Cerebellar cortex (tissue), 1 donor: ENCODE results near the gene NTSR1.

Experiments
- DNase-seq: peaks from one replicate; pipeline ENCODE4 v3.0.0-alpha.2; 2015; ENCODE audit warnings: low spot score

NTSR1 gene

DNA sequence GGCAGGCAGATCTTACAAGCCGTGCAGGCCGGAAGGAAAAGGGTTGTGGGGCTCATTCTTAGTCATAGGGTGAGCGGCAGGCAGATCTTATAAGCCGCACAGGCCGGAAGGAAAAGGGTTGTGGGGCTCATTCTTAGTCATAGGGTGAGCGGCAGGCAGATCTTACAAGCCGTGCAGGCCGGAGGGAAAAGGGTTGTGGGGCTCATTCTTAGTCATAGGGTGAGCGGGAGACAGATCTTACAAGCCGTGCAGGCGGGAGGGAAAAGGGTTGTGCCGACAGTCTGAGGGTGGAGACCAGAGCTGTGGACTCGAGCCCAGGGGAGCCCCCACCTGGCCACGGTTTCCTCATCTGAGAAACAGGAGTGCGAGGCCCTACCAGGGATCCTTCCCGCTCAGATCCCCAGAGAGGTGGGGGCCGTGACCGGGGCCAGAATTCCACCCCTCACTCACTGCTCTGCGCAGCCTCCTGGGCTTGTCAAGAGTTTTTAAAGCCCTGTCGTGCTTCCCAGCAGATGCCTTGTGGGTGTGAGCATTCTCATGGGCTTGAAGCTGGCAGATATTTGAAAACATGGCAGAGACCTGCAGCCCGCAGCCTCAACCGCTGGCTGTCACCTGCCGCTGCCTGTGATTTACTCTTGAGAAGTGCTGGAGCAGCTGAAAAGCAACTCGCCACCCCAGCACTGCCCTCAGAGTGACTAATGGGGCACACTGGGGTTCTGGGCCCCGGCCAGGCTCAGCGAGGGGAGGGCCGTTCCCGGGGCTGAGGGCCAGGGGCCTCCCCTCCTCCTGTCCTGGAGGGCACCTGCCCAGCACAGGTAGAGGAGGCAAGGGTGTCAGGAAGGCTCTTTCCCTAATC is 31.9 kb downstream of the NTSR1 start:
- DNase-seq = no peak

DNA sequence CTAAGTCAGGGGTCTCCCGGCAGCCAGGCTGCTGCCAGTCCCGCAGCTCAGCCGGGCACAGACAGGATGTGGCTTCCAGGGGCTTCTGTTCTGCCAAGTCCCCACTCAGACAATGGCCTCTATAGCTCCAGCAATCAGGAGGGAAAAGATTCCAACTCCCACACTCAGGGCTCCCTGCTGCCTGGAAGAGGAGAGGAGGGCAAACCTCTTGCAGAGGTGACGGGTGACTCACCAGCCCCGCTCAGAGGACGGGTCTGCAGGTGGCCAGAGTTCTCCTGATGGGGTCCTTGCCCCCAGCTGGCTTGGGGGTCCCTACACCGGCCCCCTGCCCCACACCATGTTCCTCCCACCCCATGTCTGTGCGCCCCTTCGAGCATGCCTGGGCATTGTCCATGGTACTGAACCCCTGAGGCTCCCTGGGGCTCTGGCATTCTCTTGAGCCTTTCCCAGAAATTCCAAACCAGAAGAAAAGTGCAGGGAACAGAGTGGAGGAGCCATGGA is 32.6 kb downstream of the NTSR1 start:
- DNase-seq = no peak

DNA sequence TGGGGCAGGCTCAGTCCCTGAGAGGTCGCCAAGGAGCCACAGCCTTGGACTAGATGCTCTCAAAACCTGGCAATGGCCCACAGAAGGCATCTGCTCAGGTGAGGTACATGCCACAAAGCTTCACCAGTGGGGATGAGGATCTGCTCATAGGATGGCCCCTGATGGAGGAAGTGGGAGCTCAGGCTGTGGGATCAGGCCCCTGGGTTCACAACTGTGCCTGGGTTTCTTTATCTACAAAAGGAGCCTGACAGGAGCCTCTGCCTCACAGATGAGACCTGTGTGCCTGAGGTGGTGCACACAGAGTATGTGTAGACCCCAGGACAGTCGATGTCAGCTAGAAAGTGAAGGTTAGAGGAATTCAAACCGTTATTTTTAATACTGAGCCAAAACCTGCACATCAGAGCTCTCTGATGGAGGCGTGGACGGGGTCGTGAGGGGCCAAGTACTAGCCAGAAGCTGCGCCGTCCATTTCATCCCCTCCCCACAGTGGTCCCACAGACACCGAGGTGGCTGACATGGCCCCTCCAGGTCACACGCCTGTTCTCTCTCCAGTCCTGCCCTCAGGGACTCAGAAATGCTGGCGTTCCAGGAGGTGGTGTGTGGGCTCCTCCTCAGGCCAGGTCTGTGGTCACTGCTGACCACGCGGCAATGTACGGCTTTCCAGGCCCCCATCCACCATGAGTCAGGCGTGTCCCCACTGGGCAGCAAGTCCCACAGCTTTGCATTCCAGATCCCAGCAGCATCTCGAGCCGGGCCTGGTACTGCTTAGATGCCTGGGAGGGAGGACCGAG is 33.3 kb downstream of the NTSR1 start:
- DNase-seq = no peak

DNA sequence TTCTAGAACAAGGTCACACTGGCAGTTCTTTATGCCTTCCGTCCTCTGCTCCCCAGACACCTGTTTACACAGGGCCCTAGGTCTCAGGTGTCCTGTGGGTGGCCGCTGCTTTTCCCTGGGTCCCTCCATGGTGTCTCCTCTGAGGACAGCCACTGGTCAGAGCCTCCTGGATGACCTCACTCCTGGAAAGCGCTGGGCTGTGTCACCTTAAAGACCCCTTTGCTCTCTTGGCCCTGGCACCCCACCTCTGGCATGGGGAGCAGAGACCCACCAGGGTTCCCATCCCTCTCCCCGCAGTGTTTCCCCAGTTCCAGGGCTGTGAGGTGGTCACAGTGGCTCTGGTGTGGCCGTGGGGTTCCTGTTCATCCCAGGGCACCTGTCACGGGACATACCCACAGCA is 33.9 kb downstream of the NTSR1 start:
- no peak for DNase-seq

DNA sequence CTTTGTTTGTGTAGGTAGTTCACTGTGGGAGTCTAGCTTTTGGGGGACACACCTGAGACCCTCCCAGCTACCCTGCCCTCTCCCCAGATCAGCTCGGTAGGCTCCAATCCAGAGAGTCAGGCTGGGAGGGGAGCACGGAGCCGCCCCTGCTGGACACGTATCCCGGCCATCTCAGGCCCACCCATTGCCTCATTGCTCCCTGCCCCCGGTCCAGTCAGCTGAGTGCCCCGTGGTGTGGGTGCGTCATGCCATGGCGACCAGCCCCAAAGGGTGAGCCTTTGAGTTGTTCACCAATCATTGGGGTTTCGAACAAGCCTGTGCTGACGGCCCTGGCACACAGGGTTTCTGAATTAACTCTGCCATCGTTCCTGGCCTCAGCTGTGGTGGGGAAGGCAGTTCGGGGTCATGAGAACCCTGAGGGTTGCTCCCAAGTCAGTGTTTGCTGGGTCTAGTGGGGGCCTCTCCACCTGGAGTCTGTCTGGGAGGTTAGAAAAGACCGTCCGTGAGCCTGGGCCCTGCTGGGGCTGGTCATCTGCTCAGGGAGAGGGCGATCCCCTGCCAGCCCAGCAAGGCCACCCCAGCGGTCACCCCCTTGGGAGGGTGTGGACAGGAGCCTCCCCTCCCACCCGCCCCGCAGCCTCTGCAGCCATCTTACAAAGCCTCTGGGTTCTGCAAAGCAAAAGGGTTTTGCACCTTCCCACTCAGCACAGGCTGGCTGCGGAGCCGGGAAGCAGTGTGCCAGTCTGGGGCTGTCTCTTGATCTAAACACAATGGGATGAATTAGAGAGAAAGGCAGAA is 34.5 kb downstream of the NTSR1 start:
- DNase-seq = no peak

DNA sequence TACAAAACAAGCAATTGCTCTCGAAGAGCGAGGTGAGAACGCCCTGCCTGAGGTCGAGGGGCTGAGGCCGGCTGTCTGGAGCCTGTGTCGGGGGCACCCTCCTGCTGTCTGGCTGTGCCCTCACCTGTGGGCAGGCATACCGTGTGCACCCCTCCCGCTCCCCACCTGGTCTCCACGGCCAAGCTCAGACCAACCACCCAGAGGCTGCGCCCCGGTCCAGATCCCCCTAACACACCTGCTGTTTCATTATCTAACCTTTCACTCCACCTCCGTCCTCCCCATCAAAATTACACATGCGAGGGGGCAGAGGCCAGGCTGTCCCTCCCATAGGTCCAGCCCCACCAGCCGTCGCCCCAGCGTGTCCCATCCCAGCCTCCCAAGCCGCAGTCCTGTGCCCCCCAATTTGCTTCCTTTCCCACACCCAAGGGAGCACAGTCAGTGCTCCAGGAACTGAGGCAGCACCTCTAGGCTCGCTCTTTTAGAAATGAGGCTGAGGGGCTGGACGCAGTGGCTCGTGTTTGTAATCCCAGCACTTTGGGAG is 35.2 kb downstream of the NTSR1 start:
- no peak for DNase-seq

DNA sequence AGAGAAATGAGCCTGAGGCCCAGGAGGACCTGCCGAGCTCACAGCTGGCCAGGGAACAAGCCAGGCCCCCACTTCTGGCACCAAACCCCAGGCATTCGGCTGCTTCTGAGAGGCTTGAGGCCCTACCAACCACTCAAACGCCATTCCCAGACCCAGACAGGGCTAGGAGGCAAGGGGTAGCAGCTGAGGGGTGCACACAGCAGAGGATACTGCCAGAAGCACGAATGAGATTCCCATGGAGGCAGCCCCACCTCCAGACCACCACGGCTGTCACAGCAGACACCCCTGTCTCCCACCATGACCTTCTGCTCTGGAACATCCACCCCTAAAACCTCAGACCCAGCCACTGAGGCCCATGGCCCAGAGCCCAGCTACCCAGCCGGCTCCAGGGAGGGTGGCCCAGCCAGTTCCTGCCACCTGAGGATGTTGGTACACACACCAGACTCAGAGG is 36.1 kb downstream of the NTSR1 start:
- no peak for DNase-seq

DNA sequence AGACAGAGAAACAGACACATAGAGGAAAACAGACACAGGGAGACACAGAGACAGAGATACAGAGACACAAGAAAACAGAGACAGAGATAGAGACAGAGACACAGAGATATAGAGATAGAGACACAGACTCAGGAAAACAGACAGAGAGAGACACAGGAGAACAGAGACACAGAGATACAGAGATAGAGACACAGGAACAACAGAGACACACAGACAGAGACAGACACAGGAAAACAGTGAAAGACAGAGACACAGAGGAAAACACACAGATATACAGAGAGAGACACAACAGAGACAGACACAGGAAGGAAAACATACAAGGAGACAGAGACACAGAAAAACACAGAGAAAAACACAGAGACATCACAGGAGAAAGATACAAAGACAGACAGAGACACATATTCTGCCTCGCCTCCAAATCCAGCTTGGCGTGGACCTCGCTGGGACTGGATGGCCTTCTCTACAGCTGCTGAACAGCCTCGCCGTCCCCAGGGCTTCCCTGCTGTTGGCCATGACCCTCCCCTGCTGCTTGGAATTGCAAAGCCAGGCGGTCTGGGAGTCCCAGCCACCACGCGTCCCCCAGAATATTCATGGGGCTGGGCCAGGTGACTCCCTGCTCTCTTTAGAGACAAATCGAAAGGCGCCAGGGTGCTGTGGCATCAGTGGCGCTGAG is 36.8 kb downstream of the NTSR1 start:
- DNase-seq = no peak

DNA sequence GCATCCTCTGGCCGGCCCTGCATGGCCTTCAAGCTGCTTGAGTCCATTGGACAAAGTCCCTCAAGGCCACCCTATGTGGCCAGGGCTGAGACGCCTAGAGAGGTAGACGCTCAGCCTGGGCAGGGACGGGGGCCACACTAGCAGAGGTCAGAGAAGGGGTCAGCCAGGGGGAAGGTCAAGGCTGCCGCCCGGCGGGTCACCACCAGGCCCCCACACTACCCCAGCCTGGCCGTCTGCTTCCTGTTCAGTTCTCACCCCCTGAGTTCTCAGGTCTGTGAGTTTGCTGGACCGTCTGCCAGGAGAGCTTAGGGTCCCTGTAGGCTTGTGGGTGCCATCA is 37.3 kb downstream of the NTSR1 start:
- no peak for DNase-seq

DNA sequence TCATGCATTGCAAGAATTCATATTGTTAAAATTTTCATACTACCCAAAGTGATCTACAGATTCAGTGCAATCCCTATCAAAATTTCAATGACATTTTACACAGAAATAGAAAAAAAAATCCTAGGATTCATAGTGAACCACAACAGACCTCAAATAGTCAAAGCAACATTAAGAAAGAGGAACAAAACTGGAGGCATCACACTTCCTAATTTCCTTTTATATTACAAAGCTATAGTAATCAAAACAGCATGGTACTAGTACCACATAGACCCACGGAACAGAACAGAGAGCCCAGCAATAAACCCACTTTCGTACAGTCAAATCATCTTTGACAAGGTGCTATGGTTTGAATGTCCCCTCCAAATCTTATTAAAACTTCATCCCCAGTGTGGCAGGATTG is 39.7 kb downstream of the NTSR1 start:
- no peak for DNase-seq

DNA sequence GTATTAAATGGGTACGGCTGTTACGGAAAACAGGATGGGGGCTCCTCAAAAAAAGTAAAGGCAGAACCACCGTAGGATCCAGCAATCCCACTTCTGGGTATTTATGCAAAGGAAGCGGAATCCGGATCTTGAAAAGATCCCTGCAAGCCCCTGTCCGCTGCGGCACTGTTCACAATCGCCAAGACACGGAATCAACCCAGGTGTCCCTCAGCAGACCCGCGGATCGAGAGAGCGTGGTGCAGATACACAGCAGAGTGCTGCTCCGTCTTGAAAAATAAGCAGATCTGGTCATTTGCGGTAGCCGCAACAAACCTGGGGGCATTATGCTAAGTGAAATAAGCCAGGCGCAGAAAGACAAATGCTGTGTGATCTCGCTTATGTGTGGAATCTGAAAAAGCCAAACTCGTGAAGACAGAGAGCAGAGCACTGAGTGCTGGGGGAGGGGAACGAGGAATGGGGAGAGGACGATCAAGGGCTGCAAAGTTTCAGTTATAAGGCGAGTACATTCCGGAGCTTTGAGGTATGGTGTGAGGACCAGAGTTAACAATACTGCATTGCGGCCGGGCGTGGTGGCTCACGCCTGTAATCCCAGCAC is 41.3 kb downstream of the NTSR1 start:
- DNase-seq = no peak

DNA sequence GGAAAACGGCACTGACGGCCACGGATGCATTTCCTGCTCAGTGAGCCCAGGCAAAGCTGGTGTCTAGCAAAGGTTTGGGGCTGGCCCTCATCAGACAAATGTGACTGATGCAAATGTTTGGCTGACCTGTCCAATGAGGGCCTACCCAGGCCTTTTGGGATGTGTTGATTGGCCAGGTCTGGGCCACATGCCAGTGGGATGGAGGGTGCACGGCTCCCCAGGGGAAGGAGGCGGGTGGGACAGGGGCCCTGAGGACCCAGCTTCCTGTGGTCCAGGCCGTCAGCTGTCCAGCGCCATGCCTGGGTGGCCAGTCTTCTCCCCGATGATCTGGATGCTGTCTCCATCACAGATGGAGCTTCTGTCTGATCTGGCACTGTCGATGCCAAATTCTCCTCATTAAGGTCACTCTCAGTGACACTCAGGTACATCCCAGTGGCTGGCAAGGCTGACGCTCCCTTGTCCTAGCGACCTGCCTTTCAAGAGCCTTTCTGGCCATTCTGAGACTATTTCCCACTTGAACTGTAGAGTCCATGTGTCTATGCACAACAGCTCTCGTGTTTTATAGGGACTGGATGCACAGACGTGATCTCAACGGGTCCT is 43.0 kb downstream of the NTSR1 start:
- DNase-seq = peak; percentile 65

DNA sequence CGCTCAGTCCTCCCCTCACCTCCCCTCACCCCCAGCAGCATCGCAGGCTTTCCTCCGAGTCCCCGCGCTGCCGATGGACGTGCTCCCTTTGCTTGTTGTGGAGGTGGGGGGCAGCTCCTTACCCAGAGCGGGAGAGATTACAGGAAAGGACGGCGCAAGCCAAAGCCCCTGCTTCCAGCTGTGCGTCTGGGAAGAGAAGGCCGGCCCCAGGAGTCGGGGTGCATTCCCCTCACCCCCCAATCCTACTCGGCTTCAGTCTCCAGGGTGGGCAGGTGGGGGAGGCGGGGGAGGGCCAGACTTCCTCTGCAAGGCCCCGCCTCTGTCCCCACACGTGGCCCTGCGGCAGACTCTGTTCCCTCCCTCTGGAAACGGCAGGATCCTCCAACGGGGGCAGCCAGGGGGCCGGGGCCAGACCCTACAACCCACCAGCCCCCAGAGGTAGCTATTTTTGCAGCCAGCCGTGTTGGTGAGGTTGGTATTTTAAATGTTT is 43.6 kb downstream of the NTSR1 start:
- DNase-seq = no peak

DNA sequence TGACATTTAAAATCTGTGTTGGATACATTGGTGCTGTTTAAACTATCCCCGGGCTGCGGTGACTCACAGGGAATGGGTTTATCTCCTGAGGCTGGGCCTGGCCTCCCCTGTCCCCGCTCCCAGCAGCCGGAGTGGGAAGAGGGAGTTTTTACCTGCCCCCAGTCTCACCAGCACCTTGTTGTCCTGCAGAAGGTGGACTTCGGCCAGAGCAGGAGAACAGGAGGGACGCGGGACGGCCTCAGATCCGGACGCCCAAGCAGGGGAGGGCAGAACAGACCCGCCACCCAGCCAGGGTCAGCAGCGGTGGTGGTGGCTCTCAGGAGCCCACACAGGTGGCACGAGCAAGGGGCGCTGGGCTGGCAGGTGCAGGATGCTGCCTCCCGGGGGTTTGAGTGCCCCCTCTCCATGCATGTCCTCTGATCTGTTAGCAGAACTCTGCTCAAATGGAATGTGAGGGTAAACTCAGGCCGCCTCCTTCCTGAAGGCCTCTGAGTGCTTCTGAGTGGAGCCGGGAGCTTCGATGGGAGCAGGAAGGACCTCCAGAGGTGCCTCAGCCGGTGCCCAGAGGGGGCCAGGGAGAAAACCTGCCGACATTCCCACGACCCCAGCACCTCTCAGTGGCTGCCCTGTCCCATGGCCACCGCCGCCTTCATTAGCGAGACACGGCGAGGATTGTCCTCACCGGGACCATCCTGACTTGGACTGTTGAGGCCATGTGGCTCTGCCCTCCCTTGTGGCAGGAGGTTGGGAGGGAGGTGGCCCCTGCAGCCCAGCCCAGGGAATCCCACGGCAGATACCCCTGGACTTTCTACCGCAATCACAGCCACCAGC is 44.2 kb downstream of the NTSR1 start:
- DNase-seq = no peak

DNA sequence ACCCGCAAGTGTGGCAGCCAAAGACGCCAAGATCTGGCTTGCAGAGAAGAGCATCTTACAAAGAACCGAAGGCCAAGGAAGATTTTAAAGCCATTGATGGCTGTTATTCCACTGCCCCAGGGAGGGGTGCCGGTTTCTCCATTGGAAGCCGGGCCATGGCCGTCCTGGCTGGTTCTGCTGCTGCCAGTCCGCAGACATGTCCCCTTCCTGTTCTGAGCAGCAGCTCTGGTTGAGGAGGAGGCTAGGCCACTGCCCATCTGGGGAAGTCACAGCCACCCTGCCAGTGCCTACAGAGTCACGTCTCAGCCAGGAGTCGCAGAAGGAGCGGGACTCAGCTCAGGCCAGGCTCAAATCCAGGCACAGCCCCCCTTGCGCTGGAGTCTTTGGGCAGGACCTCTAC is 45.0 kb downstream of the NTSR1 start:
- no peak for DNase-seq

DNA sequence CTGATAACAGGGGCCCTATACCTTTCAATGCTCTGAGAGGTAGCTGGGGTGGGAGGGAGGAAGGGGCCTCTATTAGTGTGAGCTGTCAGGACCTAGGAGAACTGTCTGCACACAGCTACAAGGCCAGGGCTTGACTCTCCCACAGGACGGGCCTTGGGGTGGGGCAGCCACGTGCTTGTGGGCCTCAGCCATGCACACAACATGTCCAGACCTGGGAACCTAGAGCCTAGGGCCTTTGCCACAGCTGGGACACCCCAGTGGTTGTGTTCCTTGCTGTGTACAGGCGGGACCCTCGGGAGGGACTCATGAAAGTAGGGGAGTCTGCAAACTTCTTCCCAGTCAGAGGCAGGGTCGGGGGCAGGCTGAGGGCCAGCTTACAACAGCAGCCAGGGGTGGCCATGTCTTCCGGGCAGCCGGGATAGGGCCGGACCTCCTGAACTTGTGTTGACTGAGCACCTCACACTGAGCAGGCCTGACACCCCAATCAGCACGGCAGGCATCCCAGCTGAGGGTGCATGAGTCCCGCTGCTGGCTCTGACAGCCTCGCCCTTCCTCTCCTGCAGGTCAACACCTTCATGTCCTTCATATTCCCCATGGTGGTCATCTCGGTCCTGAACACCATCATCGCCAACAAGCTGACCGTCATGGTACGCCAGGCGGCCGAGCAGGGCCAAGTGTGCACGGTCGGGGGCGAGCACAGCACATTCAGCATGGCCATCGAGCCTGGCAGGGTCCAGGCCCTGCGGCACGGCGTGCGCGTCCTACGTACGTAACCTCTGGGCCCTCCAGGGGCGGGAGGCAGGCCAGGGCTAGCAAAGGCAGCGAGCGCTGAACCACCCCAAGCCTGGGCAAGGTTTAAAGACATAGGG is 45.7 kb downstream of the NTSR1 start:
- DNase-seq = no peak

DNA sequence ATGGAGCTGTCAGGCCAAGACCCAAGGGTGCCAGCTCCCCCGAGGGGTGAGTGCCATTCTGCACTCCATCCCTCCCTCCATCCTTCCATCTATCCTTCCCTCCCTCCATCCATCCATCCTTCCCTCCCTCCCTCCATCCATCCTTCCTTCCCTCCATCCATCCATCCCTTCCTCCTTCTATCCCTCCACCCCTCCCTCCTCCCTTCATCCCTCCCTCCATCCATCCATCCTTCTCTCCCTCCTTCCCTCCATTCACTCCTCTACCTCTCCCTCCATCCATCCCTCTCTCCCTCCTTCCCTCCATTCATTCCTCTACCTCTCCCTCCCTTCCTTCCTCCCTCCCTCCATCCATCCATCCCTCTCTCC is 46.3 kb downstream of the NTSR1 start:
- no peak for DNase-seq

DNA sequence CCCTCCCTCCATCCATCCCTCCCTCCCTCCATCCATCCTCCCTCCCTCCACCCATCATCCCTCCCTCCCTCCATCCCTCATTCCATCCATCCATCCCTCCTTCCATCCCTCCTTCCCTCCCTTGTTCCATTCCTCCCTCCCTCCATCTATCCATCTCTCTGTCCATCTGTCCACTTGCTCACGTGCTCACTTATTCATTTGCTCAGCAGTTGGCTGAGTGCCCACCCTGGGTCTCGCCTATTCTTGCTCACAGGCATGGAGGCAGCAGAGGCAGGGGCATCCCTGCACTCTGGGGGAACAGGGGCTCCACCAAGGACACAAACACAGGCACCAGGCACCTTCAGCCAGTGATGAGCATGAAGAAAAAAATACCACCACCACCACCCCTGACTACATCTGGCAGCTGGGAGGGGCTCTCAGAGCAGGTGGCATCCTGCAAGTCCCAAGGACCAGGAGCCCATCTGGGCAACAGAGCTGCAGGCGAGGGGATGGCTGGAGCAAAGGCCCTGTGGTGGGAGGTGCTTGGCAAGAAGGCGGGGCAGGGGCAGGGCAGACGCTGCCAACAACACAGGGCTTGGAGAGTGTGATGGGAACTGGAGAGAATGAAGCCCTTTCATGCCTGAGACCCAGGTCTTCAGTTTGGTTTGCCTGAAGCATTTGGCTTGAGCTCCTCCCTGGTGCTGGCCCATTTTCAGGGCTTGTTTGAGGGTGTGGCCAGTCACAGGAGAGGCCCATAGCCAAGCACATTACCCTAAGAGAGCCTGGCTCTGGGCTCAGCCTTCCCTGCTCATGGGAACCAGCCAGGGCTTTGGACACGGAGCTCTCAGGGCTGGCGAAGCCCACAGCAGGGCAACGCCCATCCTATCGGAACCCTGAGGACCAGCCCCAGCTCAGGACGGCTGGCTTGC is 47.4 kb downstream of the NTSR1 start:
- DNase-seq = no peak
